ENCODE measurements around the gene CCDC124. TPM values are rescaled to one million over a fixed set of nuclear protein-coding genes. Genes with fewer than 3 reads are reported as not detected.

The CCDC124 gene
- total RNA-seq, 1 donor from 2014 or later, result 59.7 TPM

- DNase-seq (ENCODE audit: extremely low spot score in 2 of 2), result no peak
- Histone ChIP-seq H3K27ac (no peak overlapping the region), H3K36me3 (no peaks in the 10 kb centered on the region), H3K4me3 (no peak overlapping the region), H3K9me3 (no peaks in the 10 kb centered on the region), H3K27me3 (no peaks in the 10 kb centered on the region), H3K4me1 (no peaks in the 10 kb centered on the region)
- intact Hi-C loops (cut with DNase I), result no loop called here
- TF ChIP-seq POLR2AphosphoS5 (IDR thresholded peaks at IDR 0.05; ENCODE audit: insufficient read depth in 1 of 2, low read depth in 1 of 2) (no peak), POLR2A (IDR thresholded peaks at IDR 0.05) (no peak)
- TF ChIP-seq, protein P1, sequence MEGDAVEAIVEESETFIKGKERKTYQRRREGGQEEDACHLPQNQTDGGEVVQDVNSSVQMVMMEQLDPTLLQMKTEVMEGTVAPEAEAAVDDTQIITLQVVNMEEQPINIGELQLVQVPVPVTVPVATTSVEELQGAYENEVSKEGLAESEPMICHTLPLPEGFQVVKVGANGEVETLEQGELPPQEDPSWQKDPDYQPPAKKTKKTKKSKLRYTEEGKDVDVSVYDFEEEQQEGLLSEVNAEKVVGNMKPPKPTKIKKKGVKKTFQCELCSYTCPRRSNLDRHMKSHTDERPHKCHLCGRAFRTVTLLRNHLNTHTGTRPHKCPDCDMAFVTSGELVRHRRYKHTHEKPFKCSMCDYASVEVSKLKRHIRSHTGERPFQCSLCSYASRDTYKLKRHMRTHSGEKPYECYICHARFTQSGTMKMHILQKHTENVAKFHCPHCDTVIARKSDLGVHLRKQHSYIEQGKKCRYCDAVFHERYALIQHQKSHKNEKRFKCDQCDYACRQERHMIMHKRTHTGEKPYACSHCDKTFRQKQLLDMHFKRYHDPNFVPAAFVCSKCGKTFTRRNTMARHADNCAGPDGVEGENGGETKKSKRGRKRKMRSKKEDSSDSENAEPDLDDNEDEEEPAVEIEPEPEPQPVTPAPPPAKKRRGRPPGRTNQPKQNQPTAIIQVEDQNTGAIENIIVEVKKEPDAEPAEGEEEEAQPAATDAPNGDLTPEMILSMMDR (IDR thresholded peaks at IDR 0.05), result no peak
These were observed 43.1 kb upstream of the CCDC124 start for GRCh38 chr19:17889609-17890214.

GRCh38 chr19:17893766-17894165, 39.0 kb upstream of the CCDC124 start:
- Histone ChIP-seq H3K4me1 (no peaks in the 10 kb centered on the region), H3K27ac (no peak overlapping the region), H3K4me3 (no peak overlapping the region), H3K27me3 (no peaks in the 10 kb centered on the region), H3K9me3 (no peaks in the 10 kb centered on the region), H3K36me3 (no peaks in the 10 kb centered on the region)
- intact Hi-C loops (cut with DNase I), result no loop called here
- TF ChIP-seq POLR2A (IDR thresholded peaks at IDR 0.05) (no peak), POLR2AphosphoS5 (IDR thresholded peaks at IDR 0.05; ENCODE audit: insufficient read depth in 1 of 2, low read depth in 1 of 2) (no peak)
- TF ChIP-seq, protein P1 (IDR thresholded peaks at IDR 0.05), result no peak
- DNase-seq (ENCODE audit: extremely low spot score in 2 of 2), result no peak

DNA sequence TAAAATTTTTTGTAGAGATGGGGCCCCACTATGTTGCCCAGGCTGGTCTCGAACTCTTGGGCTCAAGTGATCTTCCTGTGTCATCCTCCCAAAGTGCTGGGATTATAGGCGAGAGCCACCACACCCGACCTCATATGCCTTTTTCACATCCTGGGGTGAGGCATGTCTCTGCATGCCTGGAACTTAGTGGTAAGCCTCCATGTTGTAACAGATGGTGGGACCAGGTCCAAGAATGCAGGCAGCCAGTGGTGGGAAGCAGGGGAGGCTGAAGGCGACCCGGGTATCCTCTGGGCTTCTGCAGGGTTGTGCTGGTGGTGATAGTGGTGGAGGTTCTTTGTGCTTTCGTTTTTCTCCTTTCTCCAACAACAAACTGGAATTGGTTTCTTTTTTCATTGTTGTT, 30.1 kb upstream of the CCDC124 start:
- Histone ChIP-seq H3K27me3 (no peaks in the 10 kb centered on the region), H3K9me3 (no peaks in the 10 kb centered on the region), H3K27ac (no peak overlapping the region), H3K4me1 (no peaks in the 10 kb centered on the region), H3K4me3 (no peak overlapping the region), H3K36me3 (no peaks in the 10 kb centered on the region)
- no peak for TF ChIP-seq POLR2A (IDR thresholded peaks at IDR 0.05)
- TF ChIP-seq, protein P1 (IDR thresholded peaks at IDR 0.05), result no peak
- no peak for TF ChIP-seq POLR2AphosphoS5 (IDR thresholded peaks at IDR 0.05; ENCODE audit: insufficient read depth in 1 of 2, low read depth in 1 of 2)
- no peak for DNase-seq (ENCODE audit: extremely low spot score in 2 of 2)
- intact Hi-C loops (cut with DNase I), result no loop called here

GRCh38 chr19:17908244-17908643, 24.6 kb upstream of the CCDC124 start:
- Histone ChIP-seq H3K27me3 (no peaks in the 10 kb centered on the region), H3K36me3 (no peaks in the 10 kb centered on the region), H3K4me3 (no peak overlapping the region), H3K27ac (no peak overlapping the region), H3K4me1 (no peaks in the 10 kb centered on the region), H3K9me3 (peaks cover 3% of the 10 kb centered on the region)
- DNase-seq (ENCODE audit: extremely low spot score in 2 of 2), result no peak
- TF ChIP-seq, protein P1 (IDR thresholded peaks at IDR 0.05), result no peak
- no peak for TF ChIP-seq POLR2A (IDR thresholded peaks at IDR 0.05)
- TF ChIP-seq POLR2AphosphoS5 (IDR thresholded peaks at IDR 0.05; ENCODE audit: insufficient read depth in 1 of 2, low read depth in 1 of 2), result no peak
- intact Hi-C loops (cut with DNase I), result no loop called here

- Histone ChIP-seq H3K4me1 (no peaks in the 10 kb centered on the region), H3K27me3 (no peaks in the 10 kb centered on the region), H3K36me3 (no peaks in the 10 kb centered on the region), H3K9me3 (peaks cover 3% of the 10 kb centered on the region), H3K4me3 (no peak overlapping the region), H3K27ac (no peak overlapping the region)
- no peak for DNase-seq (ENCODE audit: extremely low spot score in 2 of 2)
- no peak for TF ChIP-seq POLR2A (IDR thresholded peaks at IDR 0.05)
- TF ChIP-seq, protein P1 (IDR thresholded peaks at IDR 0.05), result no peak
- no peak for TF ChIP-seq POLR2AphosphoS5 (IDR thresholded peaks at IDR 0.05; ENCODE audit: insufficient read depth in 1 of 2, low read depth in 1 of 2)
- intact Hi-C loops (cut with DNase I), result no loop called here
These were observed 23.6 kb upstream of the CCDC124 start for GRCh38 chr19:17909003-17909732.
